T-helper 2 cell (primary cell): ENCODE results near the gene SGMS1.
"Not testable (repeated sequence)": the region's sequence is repeated elsewhere in the genome, so short reads cannot be mapped to it uniquely, and the experiment has no call there.

Experiments used
- DNase-seq, 5 experiments: peaks; one replicate each; pipeline versions ENCODE4 v3.0.0 to v3.0.0-alpha.2; 2012 to 2022

SGMS1 gene

GRCh38 chr10:50360077-50360850 lies 263.5 kb downstream of the SGMS1 start:
- DNase-seq = no peak

GRCh38 chr10:50358925-50359687 lies 264.6 kb downstream of the SGMS1 start:
- no peak for DNase-seq

DNA sequence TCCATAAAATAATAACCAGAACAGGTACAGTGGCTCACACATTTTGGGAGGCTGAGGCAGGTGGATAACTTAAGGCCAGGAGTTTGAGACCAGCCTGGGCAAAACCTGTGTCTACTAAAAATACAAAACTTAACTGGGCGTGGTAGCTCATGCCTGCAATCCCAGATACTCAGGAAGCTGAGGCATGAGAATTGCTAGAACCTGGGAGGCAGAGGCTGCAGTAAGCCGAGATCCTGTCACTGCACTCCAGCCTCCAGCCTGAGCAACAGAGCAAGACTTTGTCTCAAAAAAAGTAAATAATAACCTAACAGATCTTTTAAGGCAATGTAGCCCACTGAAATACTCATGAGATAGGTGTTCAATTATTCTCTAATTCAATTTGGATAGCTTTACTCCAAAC lies 265.3 kb downstream of the SGMS1 start:
- no peak for DNase-seq

DNA sequence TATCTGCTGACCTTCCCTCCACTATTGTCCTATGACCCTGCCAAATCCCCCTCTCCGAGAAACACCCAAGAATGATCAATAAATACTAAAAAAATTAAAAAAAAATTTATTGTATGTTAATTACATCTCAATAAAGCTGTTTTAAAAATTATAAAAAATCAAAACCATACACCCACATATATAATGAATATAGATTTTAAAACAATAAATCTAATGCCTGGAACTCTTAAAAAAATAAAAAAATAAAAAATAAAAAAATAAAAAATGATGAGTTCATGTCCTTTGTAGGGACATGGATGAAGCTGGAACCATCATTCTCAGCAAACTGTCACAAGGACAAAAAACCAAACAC lies 267.3 kb downstream of the SGMS1 start:
- not testable (repeated sequence) for DNase-seq

DNA sequence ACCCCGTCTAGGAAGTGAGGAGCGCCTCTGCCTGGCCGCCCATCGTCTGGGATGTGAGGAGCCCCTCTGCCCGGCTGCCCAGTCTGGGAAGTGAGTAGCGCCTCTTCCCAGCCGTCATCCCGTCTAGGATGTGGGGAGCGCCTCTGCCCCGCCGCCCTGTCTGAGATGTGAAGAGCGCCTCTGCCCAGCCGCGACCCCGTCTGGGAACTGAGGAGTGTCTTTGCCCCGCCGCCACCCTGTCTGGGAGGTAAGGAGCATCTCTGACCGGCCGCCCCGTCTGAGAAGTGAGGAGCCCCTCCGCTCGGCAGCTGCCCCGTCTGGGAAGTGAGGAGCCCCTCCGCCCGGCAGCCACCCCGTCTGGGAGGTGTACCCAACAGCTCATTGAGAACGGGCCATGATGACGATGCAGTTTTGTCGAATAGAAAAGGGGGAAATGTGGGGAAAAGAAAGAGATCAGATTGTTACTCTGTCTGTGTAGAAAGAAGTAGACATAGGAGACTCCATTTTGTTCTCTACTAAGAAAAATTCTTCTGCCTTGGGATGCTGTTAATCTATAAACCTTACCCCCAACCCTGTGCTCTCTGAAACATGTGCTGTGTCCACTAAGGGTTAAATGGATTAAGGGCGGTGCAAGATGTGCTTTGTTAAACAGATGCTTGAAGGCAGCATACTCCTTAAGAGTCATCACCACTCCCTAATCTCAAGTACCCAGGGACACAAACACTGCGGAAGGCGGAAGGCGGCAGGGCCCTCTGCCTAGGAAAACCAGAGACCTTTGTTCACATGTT lies 267.9 kb downstream of the SGMS1 start:
- DNase-seq = not testable (repeated sequence)

DNA sequence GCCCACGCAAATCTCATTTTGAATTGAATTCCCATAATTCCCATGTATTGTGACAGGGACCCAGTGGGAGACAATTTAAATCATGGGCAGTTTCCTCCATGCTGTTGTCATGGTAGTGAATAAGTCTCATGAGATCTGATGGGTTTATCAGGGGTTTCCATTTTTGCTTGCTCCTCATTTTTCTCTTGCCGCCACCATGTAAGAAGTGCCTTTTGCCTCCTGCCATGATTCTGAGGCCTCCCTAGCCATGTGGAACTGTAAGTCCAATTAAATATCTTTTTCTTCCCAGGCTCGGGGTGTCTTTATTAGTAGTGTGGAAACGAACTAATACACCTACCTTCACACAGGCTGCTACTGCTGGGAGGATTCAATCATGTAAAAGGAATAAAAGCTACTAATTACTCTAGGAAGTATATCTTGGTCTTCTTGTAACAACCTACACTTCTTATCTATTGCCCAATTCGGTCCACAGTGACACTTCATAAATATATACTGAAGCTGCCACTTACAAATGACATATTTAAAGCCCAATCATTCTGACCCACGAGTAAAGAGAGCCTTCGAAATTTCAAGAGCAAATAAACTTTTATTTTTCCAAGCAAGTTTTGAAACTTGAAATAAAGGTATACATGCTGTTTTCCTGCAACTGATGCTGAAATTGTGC lies 272.1 kb downstream of the SGMS1 start:
- DNase-seq = no peak

- DNase-seq = no peak
These were observed 273.4 kb downstream of the SGMS1 start for GRCh38 chr10:50350366-50350765.

GRCh38 chr10:50349554-50349953 lies 274.2 kb downstream of the SGMS1 start:
- DNase-seq = no peak

DNA sequence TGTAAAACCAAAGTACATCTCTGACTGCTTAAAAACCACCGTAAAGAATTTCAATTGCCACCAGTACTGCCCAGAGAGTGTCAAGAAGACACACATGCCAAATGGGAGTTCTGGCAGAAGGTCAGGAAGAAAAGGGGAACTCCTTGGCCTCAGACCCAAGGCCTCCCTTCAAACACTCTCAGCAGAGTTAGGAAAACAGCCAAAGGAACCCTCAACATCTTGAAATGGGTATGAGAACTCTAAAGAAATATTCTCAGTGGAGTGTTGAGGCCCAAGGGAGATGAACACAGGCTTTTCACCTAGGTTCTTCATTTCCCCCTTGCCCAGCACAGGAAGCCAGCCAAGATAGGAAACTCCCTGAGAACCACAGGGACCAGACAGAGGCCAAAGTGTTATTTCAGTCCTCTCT lies 276.4 kb downstream of the SGMS1 start:
- DNase-seq = no peak

DNA sequence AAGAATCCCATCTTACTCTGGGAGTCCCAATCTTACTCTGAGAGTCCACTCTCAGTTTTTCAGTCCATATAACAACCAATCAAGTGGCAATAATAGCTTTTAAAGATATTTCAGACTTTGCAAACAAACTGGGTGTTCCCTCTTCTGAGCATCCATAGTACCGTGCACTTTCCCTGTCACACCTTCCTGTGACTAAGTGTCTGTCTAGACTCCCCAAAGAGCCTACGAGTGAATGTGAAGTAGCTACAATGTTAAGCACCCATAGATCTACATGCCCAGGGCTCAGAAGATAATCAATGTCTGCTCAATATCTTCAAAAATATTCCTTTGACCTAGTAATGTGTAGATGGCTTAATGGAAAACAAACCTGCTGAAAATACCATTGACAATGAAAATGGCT lies 276.8 kb downstream of the SGMS1 start:
- DNase-seq = no peak

- DNase-seq = no peak
These were observed 278.2 kb downstream of the SGMS1 start for GRCh38 chr10:50345545-50345944.

DNA sequence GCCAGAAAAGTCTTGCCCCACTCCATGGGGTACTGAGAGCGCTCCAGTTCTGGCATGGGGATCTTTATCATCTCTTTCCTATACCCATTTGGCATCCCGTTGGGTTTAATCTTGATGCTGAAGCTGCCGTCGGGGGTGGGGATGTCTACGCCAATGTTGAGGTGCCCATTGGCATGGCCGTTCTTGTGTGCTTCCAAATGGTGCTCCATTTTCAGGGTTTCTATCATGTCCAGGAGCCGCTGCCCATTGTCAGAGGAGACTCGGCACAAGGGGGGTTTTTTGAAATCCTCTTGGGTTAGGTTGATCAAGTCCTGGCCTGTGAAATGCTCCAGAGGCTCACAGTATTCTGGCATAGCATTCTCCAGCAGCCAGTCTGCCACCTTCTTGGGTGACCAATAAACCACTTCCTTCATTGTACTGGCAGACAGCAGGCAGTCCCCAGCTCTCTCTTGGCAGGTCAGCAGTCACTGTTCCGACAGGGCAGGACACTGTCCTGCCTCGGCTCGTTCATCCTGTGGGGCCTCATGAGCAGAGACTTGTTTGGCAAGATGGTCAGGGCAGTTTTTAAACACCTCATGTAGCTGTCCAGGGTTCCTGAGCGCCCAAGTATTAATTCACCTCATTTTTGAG lies 279.9 kb downstream of the SGMS1 start:
- no peak for DNase-seq

DNA sequence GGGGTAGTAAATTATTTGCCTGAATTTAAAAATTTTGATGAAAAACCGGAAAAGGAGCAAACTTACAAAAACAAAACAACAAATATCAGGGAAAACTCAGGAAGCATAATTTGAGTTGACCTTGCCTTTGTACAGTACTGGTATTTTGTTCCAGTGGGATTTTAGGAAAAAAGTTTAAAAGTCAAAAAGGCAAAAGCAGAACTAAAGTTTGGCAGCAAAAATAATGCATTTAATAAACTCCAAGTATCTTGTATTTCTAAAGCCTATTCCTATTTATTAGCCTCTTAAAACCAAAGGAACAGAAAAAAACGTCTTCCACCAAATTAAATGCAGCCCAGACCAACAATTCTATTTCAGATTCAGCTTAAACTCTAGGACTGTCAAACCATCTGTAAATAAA lies 281.8 kb downstream of the SGMS1 start:
- no peak for DNase-seq

- DNase-seq = peak in 1 of 5 experiments; percentile 12
These were observed 287.6 kb downstream of the SGMS1 start for GRCh38 chr10:50336140-50336539.

DNA sequence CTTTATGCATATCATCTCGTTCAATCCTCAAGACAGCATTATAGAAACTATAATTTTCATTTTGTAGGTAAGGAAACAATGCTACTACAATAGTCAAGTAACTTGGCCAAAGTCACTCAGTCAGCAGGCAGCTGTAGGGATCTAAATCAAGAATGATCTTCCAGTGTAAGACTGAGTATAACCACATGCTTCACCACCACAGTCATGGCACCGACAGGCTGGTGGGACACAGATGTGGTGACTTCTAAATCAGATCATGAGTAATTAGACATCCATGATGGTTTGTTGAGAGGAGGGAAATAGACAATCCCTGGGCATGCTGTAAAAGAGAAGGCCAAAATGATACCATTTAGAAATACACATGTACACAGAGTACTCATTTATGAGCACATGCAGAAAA lies 288.4 kb downstream of the SGMS1 start:
- DNase-seq = peak in 1 of 5 experiments; percentile 20

- DNase-seq = no peak
These were observed 289.5 kb downstream of the SGMS1 start for GRCh38 chr10:50334273-50334672.

- peak in 1 of 5 experiments; percentile 32 for DNase-seq
These were observed 289.9 kb downstream of the SGMS1 start for GRCh38 chr10:50333872-50334271.

GRCh38 chr10:50332108-50332842 lies 291.5 kb downstream of the SGMS1 start:
- DNase-seq = no peak

- DNase-seq = no peak
These were observed 292.3 kb downstream of the SGMS1 start for GRCh38 chr10:50331486-50331885.

DNA sequence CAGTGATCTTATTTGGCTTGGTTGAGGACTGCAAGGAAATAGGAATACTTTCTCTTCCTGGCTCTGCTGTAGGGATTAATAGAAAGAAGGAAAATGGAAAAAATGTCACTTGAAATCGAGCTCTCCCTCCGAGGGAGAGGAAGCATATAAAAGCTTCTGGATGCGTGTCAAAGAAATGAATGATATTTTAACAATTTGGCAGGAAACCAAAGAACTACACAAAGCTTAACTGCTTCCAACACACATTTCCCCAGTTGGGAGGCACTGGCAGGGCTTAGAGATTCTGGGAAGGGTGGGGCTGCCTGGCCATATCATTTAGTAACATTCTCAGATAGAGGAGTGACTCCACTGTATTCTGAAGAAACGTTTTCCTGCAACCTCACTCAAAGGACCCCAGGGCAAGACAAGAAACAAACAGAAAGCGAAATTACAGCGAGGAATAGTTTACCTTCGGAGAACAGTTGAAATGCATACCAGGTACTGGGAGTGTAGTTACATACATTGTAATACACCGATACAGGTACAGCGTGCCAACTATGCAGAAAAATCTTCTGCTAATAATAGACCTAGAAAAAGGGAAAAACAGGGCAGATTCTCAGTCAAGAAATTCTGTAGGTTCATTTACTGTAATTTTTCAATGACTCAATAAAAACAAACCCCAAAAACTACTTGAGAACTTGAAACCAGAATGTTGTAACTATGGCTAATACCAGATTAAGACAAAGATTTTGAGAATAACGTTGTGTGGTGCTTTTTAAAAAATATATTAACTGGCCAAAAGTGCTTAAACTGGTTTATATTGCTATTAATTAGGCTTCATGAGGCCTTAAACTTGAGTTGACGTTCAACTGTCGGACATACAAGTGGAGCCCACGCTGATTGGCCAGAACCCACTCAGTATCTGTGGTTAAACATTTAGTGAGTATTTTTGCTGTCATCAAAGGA lies 296.7 kb downstream of the SGMS1 start:
- no peak for DNase-seq

DNA sequence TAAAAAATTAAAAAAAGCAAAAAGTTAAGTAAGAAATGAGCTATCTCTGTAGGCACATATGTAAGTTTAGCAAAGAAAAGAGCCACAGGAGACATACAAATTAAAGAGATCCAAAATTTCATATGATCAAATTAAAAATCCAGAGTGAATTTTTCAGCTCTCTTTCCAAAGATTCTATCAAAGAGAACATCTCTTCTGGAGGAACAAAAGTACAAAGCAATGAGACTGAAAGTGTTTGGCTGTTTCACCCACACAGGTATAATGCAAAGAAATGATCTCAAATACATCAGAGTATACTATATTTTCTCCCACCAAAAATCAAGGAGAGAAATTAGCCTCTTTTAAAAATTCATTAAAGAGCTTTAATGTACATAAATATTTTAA lies 297.6 kb downstream of the SGMS1 start:
- DNase-seq = no peak
